ENCODE results near the gene DCAF10.
"Not testable (repeated sequence)": the region's sequence is repeated elsewhere in the genome, so short reads cannot be mapped to it uniquely, and the experiment has no call there.

Gene DCAF10, protein sequence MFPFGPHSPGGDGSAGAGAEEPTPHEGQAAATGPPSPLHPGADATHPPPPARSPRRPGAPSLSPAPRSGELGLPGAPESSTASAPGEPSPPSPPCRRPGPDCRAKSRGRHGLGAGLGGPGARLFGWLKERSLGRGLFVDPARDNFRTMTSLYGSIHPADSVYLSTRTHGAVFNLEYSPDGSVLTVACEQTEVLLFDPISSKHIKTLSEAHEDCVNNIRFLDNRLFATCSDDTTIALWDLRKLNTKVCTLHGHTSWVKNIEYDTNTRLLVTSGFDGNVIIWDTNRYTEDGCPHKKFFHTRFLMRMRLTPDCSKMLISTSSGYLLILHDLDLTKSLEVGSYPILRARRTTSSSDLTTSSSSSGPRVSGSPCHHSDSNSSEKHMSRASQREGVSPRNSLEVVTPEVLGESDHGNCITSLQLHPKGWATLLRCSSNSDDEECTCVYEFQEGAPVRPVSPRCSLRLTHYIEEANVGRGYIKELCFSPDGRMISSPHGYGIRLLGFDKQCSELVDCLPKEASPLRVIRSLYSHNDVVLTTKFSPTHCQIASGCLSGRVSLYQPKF

DNA sequence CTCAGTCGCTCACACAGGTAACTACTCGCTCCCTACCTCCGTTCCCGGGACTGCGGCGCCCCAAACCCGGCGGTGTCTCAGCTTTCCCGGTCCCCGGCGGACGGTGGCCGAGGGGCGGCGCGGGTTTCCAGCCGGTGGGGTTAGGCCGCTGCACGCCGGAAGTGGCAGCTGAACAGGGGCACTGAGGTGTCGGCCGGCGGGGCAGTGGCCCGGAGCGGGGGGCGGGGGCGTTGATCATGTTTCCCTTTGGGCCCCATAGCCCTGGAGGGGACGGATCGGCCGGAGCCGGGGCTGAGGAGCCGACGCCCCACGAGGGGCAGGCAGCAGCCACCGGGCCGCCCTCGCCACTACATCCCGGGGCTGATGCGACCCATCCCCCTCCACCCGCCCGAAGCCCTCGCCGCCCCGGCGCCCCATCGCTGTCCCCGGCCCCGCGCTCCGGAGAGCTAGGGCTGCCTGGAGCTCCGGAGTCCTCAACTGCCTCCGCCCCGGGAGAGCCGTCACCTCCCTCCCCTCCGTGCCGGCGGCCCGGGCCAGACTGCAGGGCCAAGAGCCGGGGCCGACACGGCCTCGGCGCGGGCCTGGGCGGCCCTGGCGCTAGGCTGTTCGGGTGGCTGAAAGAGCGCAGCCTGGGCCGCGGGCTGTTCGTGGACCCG, at the start of gene DCAF10:
DCAF10 (plus strand) TSS at position 167 of the 656 bp plus-strand sequence; CDS start at position 237, 70 bp downstream.
- DNase-seq = peak; percentile 82

DNA sequence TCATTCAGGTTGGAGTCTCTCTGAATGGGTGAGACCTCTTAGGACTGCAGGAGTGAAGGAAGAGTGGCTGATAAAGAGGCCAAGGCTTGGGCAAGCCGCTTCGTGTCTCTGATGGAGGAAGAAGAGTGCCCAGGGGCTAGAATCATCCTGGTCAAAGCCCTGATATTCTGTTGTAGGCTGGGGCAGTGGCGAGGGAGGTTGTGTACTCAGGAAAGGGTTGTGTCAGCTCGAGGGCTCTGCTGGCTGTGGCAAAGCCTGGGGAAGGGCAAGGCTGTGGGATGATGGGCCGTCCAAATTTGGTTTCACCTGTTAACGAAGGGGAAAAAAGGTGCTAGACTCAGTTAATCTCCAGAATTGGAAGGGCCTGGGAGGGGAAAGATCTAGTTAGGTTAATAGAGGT, 49.4 kb upstream of the DCAF10 start:
- DNase-seq = no peak

DNA sequence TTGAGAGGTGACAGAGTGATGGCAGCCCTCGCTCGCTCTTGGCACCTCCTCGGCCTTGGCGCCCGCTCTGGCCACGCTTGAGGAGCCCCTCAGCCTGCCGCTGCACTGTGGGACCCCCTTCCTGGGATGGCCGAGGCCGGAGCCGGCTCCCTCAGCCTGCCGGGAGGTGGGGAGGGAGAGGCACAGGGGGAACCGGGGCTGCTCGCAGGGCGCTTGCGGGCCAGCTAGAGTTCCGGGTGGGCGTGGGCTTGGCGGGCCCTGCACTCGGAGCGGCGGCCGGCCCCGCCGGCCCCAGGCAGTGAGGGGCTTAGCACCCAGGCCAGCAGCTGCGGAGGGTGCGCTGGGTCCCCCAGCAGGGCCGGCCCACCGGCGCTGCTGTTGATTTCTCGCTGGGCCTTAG, 48.9 kb upstream of the DCAF10 start:
- DNase-seq = not testable (repeated sequence)

DNA sequence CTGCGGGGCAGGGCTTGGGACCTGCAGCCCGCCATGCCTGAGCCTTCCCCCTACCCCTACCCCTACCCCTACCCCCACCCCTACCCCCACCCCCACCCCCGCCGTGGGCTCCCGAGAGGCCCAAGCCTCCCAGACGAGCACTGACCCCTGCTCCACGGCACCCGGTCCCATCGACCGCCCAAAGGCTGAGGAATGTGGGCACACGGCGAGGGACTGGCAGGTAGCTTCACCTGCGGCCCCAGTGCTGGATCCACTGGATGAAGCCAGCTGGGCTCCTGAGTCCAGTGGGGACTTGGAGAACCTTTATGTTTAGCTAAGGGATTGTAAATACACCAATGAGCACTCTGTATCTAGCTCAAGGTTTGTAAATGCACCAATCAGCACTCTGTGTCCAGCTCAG, 48.5 kb upstream of the DCAF10 start:
- DNase-seq = not testable (repeated sequence)

DNA sequence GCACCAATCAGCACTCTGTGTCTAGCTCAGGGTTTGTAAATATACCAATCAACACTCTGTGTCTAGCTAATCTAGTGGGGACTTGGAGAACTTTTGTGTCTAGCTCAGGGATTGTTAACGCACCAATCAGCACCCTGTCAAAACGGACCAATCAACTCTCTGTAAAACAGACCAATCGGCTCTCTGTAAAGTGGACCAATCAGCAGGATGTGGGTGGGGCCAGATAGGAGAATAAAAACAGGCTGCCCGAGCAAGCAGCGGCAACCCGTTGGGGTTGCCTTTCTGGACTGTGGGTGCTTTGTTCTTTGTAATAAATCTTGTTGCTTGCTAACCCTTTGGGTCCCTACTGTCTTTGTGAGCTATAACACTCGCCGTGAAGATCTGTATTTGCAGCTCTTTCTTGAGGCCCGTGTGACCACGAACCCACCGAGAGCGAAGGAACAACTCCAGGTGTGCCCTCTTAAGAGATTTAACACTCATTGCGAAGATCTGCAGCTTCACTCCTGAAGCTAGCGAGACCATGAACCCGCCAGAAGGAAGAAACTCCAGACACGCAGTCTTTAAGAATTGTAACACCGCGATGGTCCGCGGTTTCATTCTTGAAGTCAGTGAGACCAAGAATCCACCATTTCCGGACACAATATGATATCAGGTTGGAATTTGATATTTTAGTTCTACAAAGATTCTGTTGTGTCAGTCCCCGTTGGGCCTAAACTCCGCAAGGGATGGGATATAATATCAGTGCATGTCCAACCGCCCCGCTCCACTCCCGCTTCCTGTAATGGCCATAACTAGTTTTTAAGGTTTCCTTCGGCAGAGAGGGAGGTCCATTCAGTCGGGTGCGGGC, 47.7 kb upstream of the DCAF10 start:
- no peak for DNase-seq

DNA sequence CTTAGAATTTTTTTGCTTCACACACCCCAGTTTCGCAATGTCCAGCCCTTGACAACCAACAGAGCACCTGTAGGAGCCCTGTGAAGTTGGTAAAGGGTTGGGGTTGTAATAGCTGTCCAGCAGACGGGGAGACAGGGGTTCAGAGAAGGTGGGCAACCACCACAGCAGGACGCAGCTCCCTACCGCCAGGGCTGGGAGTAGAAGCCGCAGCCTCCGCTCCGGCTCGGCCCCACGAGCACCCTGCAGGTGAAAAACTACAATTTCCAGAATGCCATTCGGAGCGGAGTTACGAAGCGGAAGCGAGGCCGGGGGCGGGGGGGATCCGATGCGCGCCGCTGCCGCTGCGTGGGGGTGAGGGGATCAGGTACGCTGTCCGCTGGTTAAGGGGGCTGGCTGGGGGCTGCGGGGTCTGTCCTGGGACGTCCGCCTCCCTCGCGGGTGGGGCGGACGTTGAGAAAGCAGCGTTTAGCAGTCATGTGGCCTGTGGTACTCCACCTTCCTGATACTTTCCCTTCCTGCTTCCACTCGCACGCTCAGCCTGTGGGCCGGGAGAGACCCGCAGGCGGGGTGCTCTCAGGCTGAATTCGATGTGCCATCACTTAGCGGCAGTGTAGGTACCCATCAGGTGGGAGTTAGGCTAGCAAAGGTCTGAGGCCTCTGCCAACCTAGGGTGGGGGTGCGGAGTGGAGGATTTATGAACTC, 47.0 kb upstream of the DCAF10 start, which contains the start of gene TRMT10B:
TRMT10B (plus strand) TSS at position 317 of the 702 bp plus-strand sequence. CDS start 8,127 bp downstream, outside the sequence.
- peak; percentile 64 for DNase-seq

DNA sequence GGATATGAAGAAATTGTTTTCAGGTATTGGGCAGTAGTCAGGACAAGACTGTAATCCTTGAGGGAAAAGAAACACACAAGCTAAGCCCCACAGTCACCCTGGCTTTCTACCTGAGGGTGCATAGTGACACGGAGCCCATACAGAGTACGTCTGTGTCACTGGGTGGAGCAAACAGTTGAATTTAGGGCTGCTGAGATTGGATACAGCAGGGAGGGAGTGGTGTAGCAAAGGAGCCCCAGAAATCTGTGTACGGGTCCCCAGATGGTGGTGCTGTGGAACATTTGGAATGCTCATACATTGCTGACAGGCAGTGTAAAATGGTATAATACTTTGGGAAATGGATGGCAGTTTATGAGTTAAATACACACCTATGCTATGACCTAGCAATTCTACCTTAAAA, 41.9 kb upstream of the DCAF10 start:
- DNase-seq = no peak

DNA sequence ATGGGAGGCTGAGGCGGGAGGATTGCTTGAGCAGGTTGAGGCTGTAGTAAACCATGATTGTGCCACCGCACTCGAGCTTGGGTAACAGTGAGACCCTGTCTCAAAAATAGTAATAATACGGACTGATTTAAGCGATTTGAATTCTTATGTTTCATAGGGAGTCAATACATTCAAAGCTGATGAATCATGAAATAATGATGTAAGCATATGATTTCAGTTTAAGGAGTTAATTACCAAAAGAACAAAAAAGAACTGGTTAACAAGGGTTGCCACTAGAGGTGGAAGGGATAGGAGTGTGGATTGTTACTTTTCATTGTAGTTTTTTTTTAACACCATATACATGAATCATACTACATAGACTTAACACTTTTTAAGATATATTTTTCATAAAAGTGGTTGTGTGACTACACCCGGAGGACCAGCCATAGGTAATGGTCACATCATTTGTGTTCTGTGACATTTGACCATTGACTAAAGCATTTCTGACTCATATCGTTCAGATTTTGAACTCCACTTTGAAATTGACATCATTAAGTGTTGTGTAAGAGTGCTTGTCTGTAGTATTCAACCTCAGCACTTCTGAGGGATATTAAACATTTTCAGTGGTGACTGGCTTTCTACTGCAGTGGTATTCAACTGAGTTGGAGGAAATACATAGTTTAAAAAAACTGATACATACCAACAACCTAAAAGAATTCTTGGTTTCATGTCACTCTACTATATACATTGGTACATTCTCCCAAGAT, 40.0 kb upstream of the DCAF10 start:
- no peak for DNase-seq

DNA sequence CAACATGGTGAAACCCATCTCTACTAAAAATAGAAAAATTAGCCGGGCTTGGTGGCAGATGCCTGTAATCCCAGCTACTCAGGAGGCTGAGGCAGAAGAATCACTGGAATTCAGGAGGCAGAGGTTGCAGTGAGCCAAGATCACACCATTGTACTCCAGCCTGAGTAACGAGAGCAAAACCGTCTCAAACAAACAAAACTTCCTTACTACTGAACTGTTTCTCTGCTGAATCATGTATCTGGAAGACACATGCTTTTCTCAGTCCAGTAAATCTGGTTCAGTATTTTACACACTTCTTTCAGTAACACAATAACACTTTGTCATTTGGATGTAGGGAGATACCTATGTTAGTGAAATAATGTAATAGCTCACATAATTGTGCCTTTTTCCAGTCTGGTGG, 39.1 kb upstream of the DCAF10 start:
- DNase-seq = no peak

DNA sequence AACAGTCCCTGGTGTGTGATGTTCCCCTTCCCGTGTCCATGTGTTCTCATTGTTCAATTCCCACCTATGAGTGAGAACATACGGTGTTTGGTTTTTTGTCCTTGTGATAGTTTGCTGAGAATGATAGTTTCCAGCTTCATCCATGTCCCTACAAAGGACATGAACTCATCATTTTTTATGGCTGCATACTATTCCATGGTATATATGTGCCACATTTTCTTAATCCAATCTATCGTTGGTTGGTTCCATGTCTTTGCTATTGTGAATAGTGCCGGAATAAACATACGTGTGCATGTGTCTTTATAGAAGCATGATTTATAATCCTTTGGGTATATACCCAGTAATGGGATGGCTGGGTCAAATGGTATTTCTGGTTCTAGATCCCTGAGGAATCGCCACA, 35.3 kb upstream of the DCAF10 start:
- not testable (repeated sequence) for DNase-seq

DNA sequence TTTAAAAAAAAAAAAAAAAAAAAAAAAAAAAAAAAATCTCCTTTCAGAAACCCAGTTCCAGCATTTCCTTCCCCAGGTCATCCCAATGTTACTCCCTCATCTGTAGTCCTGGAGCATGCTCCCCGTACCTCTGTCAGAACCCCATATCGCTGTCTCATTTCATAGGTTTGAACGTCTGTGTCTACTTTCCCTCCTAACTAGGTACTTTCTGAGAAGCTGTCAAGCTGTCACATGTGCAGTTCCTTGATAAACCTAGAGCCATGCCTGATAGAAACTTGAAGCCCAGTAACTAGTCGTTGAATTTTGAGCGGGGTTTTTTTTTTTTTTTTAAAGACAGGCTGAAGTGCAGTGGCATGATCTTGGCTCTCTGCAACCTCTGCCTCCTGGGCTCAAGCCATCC, 31.3 kb upstream of the DCAF10 start:
- no peak for DNase-seq

DNA sequence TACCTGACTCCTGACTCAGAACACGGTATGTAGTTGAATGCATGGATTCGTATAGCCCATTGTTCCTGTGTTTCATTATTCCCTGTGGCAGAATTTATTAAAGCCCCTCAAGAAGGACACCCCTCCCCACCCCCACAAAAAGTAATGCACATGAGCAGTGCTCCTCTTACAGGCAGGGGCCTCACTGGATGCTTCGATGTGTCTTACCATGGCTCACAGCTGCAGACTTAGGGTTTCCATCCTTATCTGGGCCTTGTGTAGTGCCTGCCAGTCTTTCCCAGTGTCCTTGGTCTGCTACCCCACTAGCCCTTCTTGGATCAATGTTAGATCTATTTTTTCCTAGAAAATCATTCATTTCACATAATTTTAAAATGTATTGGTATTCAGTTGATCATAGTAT, 30.6 kb upstream of the DCAF10 start:
- DNase-seq = no peak

DNA sequence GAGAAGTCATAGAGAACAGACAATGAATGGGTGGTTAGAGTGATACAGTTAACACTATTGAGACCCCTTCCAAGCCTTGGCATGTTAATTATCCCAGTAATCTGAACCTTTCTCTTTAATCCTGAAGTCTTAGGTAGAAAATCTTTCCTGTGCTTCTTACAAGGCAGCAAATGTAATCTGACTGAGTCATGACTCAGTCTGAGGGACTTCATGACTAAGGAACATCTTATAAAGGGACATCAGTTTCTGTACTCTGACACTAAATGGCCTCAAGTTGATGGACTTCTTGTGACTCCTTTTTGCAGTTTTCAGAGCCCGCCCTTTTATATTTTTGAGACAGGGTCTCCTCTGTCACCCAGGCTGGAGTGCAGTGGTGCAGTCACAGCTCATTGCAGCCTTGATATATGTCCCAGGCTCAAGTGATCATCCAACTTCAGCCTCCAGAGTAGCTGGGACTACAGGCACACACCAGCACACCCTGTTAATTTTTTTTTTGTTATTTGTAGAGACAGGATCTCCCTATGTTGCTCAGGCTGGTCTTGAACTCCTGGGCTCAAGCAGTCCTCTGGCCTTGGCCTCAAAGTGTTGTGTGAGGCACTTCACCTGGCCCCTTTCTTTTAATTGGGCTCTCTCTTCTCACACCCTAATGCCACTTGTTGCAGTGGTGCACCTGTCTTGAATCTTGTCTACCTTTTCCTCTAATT, 25.2 kb upstream of the DCAF10 start:
- no peak for DNase-seq

DNA sequence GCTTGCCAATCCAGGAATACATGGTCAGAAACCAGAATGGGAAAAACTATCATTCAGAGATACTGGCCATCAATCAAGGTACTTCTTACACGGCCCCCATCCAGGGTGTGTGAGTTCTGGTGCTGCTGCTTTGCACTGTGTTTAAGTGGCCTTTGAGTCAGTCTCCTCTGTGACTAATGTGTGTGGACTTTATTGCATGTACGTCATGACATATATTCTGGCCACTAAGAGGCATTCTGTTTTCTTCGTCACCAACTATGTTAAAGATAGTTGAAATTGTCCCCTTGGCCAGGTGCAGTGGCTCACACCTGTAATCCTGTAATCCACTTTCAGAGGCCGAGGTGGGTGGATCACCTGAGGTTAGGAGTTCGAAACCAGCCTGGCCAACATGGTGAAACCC, 24.3 kb upstream of the DCAF10 start:
- DNase-seq = no peak

DNA sequence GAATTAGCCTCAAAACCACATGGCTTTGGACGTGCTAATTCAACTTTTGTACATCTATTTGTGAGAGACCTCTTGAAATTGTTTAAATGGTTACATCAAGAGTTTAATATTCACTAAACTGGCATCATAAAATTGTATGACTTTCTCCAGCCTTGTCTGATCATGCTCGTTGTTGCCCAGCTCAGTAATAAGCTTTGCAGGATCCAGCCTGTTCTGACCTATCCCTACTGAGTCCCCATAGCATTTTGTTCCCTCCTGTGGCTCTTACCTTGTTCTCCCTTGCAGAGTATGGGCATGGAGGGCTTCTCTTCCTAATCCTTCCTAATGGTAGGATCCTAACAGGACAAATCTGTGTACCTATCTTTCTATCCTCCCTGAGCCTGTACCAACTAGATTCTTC, 22.1 kb upstream of the DCAF10 start:
- no peak for DNase-seq

DNA sequence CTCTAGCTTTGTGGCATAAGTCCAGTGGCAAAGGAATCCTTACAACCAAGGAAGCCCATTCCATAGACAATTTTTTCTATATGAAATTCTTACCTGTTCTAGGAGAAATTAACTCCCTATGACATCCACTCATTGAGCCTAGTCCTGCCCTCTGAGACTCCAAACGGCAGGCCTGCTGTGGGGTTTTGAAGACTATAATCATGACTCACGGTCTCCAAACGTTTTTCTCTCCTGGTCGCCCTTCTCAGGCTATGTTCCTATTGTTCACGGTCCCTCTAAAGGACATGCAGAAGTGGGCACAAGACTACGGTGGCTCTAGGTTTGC, 16.3 kb upstream of the DCAF10 start:
- DNase-seq = no peak

DNA sequence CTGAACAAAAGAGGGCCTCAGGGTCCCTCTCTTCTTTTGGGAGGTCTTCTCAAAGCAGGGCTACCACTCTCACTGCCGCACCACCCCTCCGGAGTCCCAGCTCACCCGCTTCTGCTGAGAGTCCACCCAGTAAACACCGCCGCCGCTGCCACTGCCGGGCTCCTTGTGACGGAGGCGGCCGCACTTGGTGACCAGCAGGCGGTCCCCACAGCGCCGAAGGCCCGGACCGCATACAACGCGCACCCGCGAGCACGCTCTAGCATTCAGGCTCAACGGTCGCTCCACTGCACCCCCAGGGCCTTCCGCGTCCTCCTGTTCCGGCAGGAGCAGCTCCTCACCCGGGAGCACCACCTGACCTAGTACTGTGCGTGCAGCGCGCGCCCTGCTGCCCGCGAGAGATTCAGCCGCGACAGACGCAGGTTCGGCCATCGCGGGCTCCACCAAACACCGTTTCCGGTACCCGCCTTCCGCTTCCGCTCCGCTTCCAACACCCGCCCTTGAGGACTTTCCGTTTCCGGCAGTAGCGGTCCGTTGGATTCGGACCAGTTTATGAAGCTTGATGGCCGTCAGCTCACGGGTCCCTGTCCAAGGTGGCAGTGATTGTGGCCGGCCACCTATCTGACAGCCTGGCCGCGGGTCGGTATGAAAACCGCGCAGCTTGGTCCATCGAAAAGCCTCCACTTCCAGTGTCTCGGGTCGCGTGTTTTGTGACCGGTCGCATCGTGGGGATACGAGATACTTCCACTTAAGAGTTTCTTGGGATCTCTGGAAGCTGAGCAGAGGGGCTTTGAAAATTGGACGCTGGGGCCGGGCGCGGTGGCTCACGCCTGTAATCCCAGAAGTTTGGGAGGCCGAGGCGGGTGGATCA, 15.7 kb upstream of the DCAF10 start, which contains the start of gene EXOSC3:
EXOSC3 (minus strand) TSS at position 449 of the 868 bp plus-strand sequence; CDS start at position 429, 20 bp downstream.
- peak; percentile 81 for DNase-seq

DNA sequence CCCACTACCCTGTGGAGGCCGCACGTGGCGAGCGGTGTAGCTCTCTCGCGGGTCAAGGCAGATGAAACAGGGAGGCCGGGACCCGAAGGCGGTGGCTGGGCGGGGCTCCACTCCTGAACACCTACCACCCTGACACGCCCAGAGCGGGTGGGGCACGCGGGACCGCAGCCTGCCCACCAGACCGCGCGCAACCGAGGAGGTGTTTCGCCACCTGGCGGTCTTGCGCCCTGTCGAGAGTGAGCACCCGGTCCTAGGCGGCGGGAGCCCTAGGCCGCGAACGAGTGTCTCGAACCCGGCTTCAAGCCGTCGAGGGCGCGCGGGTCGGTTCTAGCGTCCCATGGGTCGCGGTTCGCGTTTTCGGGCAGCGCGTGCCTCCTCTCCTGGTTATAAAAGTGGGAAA, 13.5 kb upstream of the DCAF10 start:
- no peak for DNase-seq

DNA sequence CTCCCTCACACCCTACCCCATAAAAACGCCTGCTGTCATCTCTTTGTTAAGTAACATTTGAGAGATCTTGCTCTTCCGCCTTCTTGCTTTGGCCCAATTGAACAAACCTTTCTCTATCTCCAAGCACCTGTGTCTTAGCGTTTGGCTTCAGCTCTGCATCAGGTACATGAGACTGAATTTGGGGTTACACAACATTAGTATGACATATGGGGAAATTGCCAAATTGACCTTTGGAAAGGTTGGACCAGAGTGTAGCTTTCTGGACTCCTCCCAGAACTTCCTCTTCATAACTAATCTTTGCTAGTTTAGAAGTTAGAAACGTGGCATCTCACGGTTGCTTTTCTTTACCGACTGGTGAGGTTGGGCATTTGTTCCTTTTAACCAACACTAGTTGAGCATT, 12.3 kb upstream of the DCAF10 start:
- no peak for DNase-seq

DNA sequence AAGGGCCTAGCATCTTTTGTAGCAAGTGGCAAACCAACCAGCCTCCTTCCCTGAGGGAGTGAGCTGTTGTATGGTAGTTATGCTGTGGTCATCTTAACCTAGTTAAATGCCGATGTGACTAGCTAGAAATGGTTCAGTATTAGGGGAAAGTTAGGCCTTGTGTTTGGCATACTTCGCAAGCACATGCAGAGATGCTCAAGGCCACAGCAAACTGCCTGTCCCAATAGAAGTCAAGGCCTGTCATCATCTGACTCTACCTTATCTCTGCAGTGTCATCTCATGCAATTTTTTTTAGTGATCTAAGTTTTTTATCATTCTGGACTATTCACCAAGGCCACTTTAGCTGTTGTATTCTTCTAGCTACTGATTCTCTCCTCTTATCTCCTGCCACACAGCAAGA, 10.5 kb upstream of the DCAF10 start:
- no peak for DNase-seq
